NCI-H128 (cell line): ENCODE results near the gene RBM4.
"Not testable (repeated sequence)": the region's sequence is repeated elsewhere in the genome, so short reads cannot be mapped to it uniquely, and the experiment has no call there.

ENCODE experiments used
- DNase-seq: peaks from one replicate; lab custom pipeline; 2025; ENCODE audit not compliant: unreplicated experiment; lab: John Stamatoyannopoulos, UW

RBM4 gene

GRCh38 chr11:66616379-66617154 lies 21.9 kb upstream of the RBM4 start, which contains the start of gene RBM14:
RBM14 (plus strand) TSS chr11:66616630; CDS start chr11:66616721, 91 bp downstream.
- peak; percentile 98 for DNase-seq

- no peak for DNase-seq
Observed at GRCh38 chr11:66617155-66617834, 21.2 kb upstream of the RBM4 start.

GRCh38 chr11:66619080-66619554 lies 19.4 kb upstream of the RBM4 start:
- DNase-seq: no peak

- no peak for DNase-seq
Observed at GRCh38 chr11:66624450-66624849, 14.1 kb upstream of the RBM4 start.

- DNase-seq: no peak
Observed at GRCh38 chr11:66625041-66625751, 13.3 kb upstream of the RBM4 start.

- DNase-seq: no peak
Observed at GRCh38 chr11:66625752-66626149, 12.8 kb upstream of the RBM4 start.

- no peak for DNase-seq
Observed at GRCh38 chr11:66626382-66626781, 12.1 kb upstream of the RBM4 start.

GRCh38 chr11:66626926-66627325 lies 11.6 kb upstream of the RBM4 start:
- no peak for DNase-seq

GRCh38 chr11:66628061-66628603 lies 10.4 kb upstream of the RBM4 start:
- no peak for DNase-seq

- no peak for DNase-seq
Observed at GRCh38 chr11:66629356-66629755, 9.1 kb upstream of the RBM4 start.

GRCh38 chr11:66631883-66632282 lies 6.6 kb upstream of the RBM4 start:
- no peak for DNase-seq

GRCh38 chr11:66632952-66633351 lies 5.6 kb upstream of the RBM4 start:
- no peak for DNase-seq

- DNase-seq: no peak
Observed at GRCh38 chr11:66636411-66636810, 2.1 kb upstream of the RBM4 start.

- DNase-seq: no peak
Observed at GRCh38 chr11:66637557-66638176, 836 bp upstream of the RBM4 start.

- no peak for DNase-seq
Observed at GRCh38 chr11:66639066-66639813, 737 bp downstream of the RBM4 start.

GRCh38 chr11:66639814-66640340 lies 1.4 kb downstream of the RBM4 start:
- DNase-seq: not testable (repeated sequence)

GRCh38 chr11:66641834-66642233 lies 3.3 kb downstream of the RBM4 start:
- no peak for DNase-seq

GRCh38 chr11:66643745-66644437 lies 5.4 kb downstream of the RBM4 start:
- DNase-seq: no peak

- no peak for DNase-seq
Observed at GRCh38 chr11:66646828-66647227, 8.3 kb downstream of the RBM4 start.
